H9 (cell line): Measurements from ENCODE around the gene MYO3A. TPM values are rescaled to one million over a fixed set of nuclear protein-coding genes. Genes with fewer than 3 reads are reported as not detected.

Experiments used
- DNase-seq: peaks from one replicate; pipeline ENCODE4 v3.0.0-alpha.2; 2017
- H2AFZ ChIP-seq: one replicate; pipeline ENCODE4 v1.6.1; 2013; ENCODE audit warnings: mild to moderate bottlenecking, low read length, control low read depth, moderate library complexity
- H2AK5ac ChIP-seq: 2 replicates; pipeline ENCODE4 v1.6.1; 2013; ENCODE audit warnings: low read length, control low read depth, mixed read lengths; ENCODE audit not compliant: insufficient read length
- H2BK120ac ChIP-seq: one replicate; pipeline ENCODE4 v1.6.1; 2013; ENCODE audit warnings: low read depth, mild to moderate bottlenecking, low read length, control low read depth, inconsistent platforms; ENCODE audit not compliant: poor library complexity, severe bottlenecking
- H2BK12ac ChIP-seq: 2 replicates; pipeline ENCODE4 v1.6.1; 2013; ENCODE audit warnings: low read length, control low read depth, mixed read lengths, low read depth; ENCODE audit not compliant: insufficient read length
- H2BK15ac ChIP-seq: 2 replicates; pipeline ENCODE4 v1.6.1; 2013; ENCODE audit warnings: low read depth, low read length, control low read depth
- H2BK20ac ChIP-seq: one replicate; pipeline ENCODE4 v1.6.1; 2013; ENCODE audit warnings: low read depth, mild to moderate bottlenecking, low read length, control low read depth, inconsistent platforms; ENCODE audit not compliant: poor library complexity, severe bottlenecking
- H2BK5ac ChIP-seq: 2 replicates; pipeline ENCODE4 v1.6.1; 2013; ENCODE audit warnings: low read length, control low read depth, mixed read lengths; ENCODE audit not compliant: insufficient read length
- H3K14ac ChIP-seq: 2 replicates; pipeline ENCODE4 v1.6.1; 2013; ENCODE audit warnings: low read length, control low read depth; ENCODE audit not compliant: insufficient read depth
- H3K18ac ChIP-seq: 2 replicates; pipeline ENCODE4 v1.6.1; 2013; ENCODE audit warnings: low read depth, mild to moderate bottlenecking, mixed read lengths, low read length, control low read depth; ENCODE audit not compliant: insufficient read length
- H3K23ac ChIP-seq: 2 replicates; pipeline ENCODE4 v1.6.1; 2013; ENCODE audit warnings: low read length, control low read depth, mixed read lengths, low read depth; ENCODE audit not compliant: insufficient read length
- H3K23me2 ChIP-seq: 2 replicates; pipeline ENCODE4 v1.6.1; 2013; ENCODE audit warnings: low read depth, mild to moderate bottlenecking, mixed read lengths, low read length, control low read depth; ENCODE audit not compliant: insufficient read length, poor library complexity, severe bottlenecking
- H3K27ac ChIP-seq: 2 replicates; pipeline ENCODE4 v1.5.1; 2013; ENCODE audit warnings: low read length, control low read depth, mixed read lengths, low read depth; ENCODE audit not compliant: insufficient read length
- H3K27me3 ChIP-seq: 2 replicates; pipeline ENCODE4 v1.6.1; 2013; ENCODE audit warnings: low read length, control low read depth, inconsistent platforms; ENCODE audit not compliant: insufficient read depth
- H3K4ac ChIP-seq: 2 replicates; pipeline ENCODE4 v1.6.1; 2013; ENCODE audit warnings: low read depth, mild to moderate bottlenecking, control low read depth, inconsistent platforms, low read length, moderate library complexity
- H3K4me1 ChIP-seq: 2 replicates; pipeline ENCODE4 v1.6.1; 2013; ENCODE audit warnings: low read length, control low read depth, inconsistent platforms; ENCODE audit not compliant: insufficient read depth
- H3K4me2 ChIP-seq: 2 replicates; pipeline ENCODE4 v1.6.1; 2013; ENCODE audit warnings: low read length, control low read depth, mixed read lengths; ENCODE audit not compliant: insufficient read length, insufficient read depth
- H3K56ac ChIP-seq: 2 replicates; pipeline ENCODE4 v1.6.1; 2013; ENCODE audit warnings: low read depth, mild to moderate bottlenecking, mixed read lengths, low read length, control low read depth; ENCODE audit not compliant: insufficient read length
- H3K79me1 ChIP-seq: 2 replicates; pipeline ENCODE4 v1.6.1; 2013; ENCODE audit warnings: low read depth, mild to moderate bottlenecking, moderate library complexity, low read length, control low read depth, inconsistent platforms; ENCODE audit not compliant: insufficient read depth, poor library complexity, severe bottlenecking
- H3K79me2 ChIP-seq: 2 replicates; pipeline ENCODE4 v1.6.1; 2013; ENCODE audit warnings: low read length, control low read depth, inconsistent platforms; ENCODE audit not compliant: insufficient read depth
- H3K9ac ChIP-seq: 2 replicates; pipeline ENCODE4 v1.6.1; 2013; ENCODE audit warnings: low read length, control low read depth, mixed read lengths; ENCODE audit not compliant: insufficient read length; ENCODE audit errors: extremely low read depth
- H3K9me3 ChIP-seq: one replicate; pipeline ENCODE4 v1.6.1; 2013; ENCODE audit warnings: low read depth, low read length, inconsistent platforms; ENCODE audit not compliant: control insufficient read depth
- H3T11ph ChIP-seq: one replicate; pipeline ENCODE4 v1.6.1; 2013; ENCODE audit warnings: mild to moderate bottlenecking, low read length, control low read depth, inconsistent platforms
- H4K20me1 ChIP-seq: one replicate; pipeline ENCODE4 v1.6.1; 2013; ENCODE audit not compliant: control insufficient read depth, insufficient read length, insufficient read depth
- H4K5ac ChIP-seq: 2 replicates; pipeline ENCODE4 v1.6.1; 2013; ENCODE audit warnings: low read depth, mild to moderate bottlenecking, mixed read lengths, low read length, control low read depth; ENCODE audit not compliant: insufficient read length
- H4K8ac ChIP-seq: replicated peaks from 2 replicates; pipeline ENCODE4 v1.6.1; 2013; ENCODE audit warnings: low read length, control low read depth, mixed read lengths, low read depth; ENCODE audit not compliant: insufficient read length
- H4K91ac ChIP-seq: 2 replicates; pipeline ENCODE4 v1.6.1; 2013; ENCODE audit warnings: low read depth, mild to moderate bottlenecking, moderate library complexity, mixed read lengths, low read length, control low read depth; ENCODE audit not compliant: insufficient read length
- H3K27ac Mint-ChIP-seq, 3 experiments: 2 replicates in 2 of 3; 3 replicates in 1 of 3; pipeline ENCODE4 v1.8.0; 2020 to 2021; ENCODE audit warnings: mixed read lengths in 3 of 3, mild to moderate bottlenecking in 1 of 3, moderate library complexity in 1 of 3
- H3K27me3 Mint-ChIP-seq: 2 replicates; pipeline ENCODE4 v1.8.0; 2021; ENCODE audit warnings: low read depth, mild to moderate bottlenecking, moderate library complexity, mixed read lengths
- H3K36me3 Mint-ChIP-seq, 3 experiments: 2 replicates in 2 of 3; 3 replicates in 1 of 3; pipeline ENCODE4 v1.8.0; 2020 to 2021; ENCODE audit warnings: low read depth in 3 of 3, mixed read lengths in 3 of 3; ENCODE audit not compliant: insufficient read depth in 1 of 3
- H3K4me1 Mint-ChIP-seq, 2 experiments: 2 replicates each; pipeline ENCODE4 v1.8.0; 2020; ENCODE audit warnings: mixed read lengths in 2 of 2
- H3K4me3 Mint-ChIP-seq, 2 experiments: 2 replicates in 1 of 2; 3 replicates in 1 of 2; pipeline ENCODE4 v1.8.0; 2020 to 2021; ENCODE audit warnings: mild to moderate bottlenecking in 2 of 2, mixed read lengths in 2 of 2, moderate library complexity in 1 of 2
- H3K9me3 Mint-ChIP-seq, 2 experiments: 2 replicates in 1 of 2; 3 replicates in 1 of 2; pipeline ENCODE4 v1.8.0; 2020; ENCODE audit warnings: mild to moderate bottlenecking in 2 of 2, mixed read lengths in 2 of 2, moderate library complexity in 1 of 2
- CTCF ChIP-seq: fragments of 200-600 bp; sonication (generic); conservative IDR thresholded peaks from 3 replicates; pipeline ENCODE4 v1.8.0; 2021; ENCODE audit warnings: antibody characterized with exemption, mild to moderate bottlenecking
- WGBS: extraction: QIAGEN DNeasy Blood & Tissue Kit; methylation state at CpG from one replicate; pipeline ENCODE4 v1.1.7; 2013; ENCODE audit warnings: missing lambda C conversion rate, low lambda C conversion rate, mixed read lengths; ENCODE audit not compliant: insufficient read length; ENCODE audit errors: extremely low coverage; 5-methylcytosine and 5-hydroxymethylcytosine counted together
- total RNA-seq: library from RNA; stranded (reverse); gene quantifications from 2 replicates; pipeline ENCODE4 v1.2.1, GENCODE V29; 2021

MYO3A gene
- total RNA-seq, 1 experiment from 2014 or later: 4.3 TPM

- no CpG with 5 or more reads among the region's 4 CpGs for WGBS
- no peak overlapping the region for H3K27ac ChIP-seq
- H3K4me1 Mint-ChIP-seq: peaks cover 12% of the 10 kb centered on the region in 2 experiments
- no peak overlapping the region for H3K9ac ChIP-seq
- no peaks in the 10 kb centered on the region for H3K9me3 Mint-ChIP-seq
- H3K18ac ChIP-seq: no peak overlapping the region
- H2AK5ac ChIP-seq: no peak overlapping the region
- H3K23ac ChIP-seq: no peak overlapping the region
- no peak overlapping the region for H2BK15ac ChIP-seq
- H2BK120ac ChIP-seq: no peak overlapping the region
- no peak overlapping the region for H4K8ac ChIP-seq
- no peak overlapping the region for H2BK5ac ChIP-seq
- no peak overlapping the region for H3T11ph ChIP-seq
- no peak overlapping the region for H3K4ac ChIP-seq
- H3K9me3 ChIP-seq: no peaks in the 10 kb centered on the region
- DNase-seq: no peak
- no peak overlapping the region for H3K27ac Mint-ChIP-seq
- H4K91ac ChIP-seq: no peak overlapping the region
- no peaks in the 10 kb centered on the region for H3K79me1 ChIP-seq
- no peaks in the 10 kb centered on the region; the same call in 1 of the 2 replicates for H3K27me3 Mint-ChIP-seq
- H4K20me1 ChIP-seq: no peaks in the 10 kb centered on the region
- no peak overlapping the region for H2BK20ac ChIP-seq
- H3K36me3 Mint-ChIP-seq: no peaks in the 10 kb centered on the region
- H3K4me2 ChIP-seq: no peak overlapping the region
- H2BK12ac ChIP-seq: no peak overlapping the region
- H3K23me2 ChIP-seq: no peaks in the 10 kb centered on the region
- H3K56ac ChIP-seq: no peak overlapping the region
- H4K5ac ChIP-seq: no peak overlapping the region
- H3K27me3 ChIP-seq: no peaks in the 10 kb centered on the region
- no peak overlapping the region for H3K14ac ChIP-seq
- no peak for TF ChIP-seq CTCF
- H3K79me2 ChIP-seq: no peaks in the 10 kb centered on the region
- no peak overlapping the region for H3K4me3 Mint-ChIP-seq
- no peaks in the 10 kb centered on the region for H3K4me1 ChIP-seq
- H2AFZ ChIP-seq: no peak overlapping the region
Observed at GRCh38 chr10:26177341-26177740, 243.3 kb downstream of the MYO3A start.
